ENCODE data around the gene BMP7. TPM values are rescaled to one million over a fixed set of nuclear protein-coding genes. Genes with fewer than 3 reads are reported as not detected.

BMP7 gene
- total RNA-seq, 1 donor from 2014 or later, result not detected

DNA sequence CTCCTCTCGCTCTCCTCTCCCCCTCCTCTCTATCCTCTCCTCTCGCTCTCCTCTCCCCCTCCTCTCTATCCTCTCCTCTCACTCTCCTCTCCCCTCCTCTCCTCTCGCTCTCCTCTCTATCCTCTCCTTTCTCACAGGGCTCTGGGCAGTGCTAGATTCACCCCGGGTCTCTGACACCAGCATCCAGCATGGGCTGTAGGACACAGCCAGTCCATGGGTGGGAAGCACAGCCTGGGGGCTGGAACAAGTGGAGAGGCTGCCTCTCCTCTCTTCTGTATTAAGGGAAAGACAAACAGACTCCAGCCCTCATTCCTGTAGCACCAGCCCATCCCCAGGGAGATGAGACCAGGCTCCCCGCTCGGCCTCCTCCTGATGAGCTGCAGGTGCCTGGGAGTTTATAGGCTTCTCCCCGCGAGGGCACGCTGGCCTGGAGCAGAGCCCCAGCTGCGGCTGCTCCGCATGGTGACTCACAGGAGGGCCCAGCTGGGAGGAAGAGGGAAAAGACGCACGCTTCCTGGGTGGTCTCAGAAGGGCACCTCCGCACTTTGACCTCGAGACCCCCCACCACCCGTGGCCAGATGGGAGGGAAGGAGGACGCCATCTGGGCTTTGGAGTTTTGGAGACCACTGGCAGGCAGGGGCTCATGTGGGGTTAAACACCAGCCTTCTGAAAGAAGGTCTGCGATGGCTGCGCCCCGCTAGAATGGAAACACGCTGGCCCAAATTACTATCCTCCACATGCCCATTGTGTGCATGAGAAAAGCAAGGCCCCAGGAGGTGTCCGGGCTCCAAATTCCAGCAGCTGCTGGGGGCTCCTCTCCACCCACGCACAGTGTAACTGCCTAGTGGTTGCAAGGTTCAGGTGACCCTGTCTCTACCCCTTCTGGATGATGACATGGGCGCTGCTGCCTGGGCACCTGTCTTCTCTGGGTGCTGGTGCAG lies 68.0 kb downstream of the BMP7 start:
- no peak for TF ChIP-seq CTCF (IDR thresholded peaks at IDR 0.05)
- ChIA-PET POLR2A (no interaction called here), CTCF (no interaction called here)
- Mint-ChIP-seq H3K9me3 (no peaks in the 10 kb centered on the region), H3K4me3 (no peak overlapping the region), H3K4me1 (no peaks in the 10 kb centered on the region), H3K27me3 (no peaks in the 10 kb centered on the region), H3K27ac (no peak overlapping the region), H3K36me3 (ENCODE audit: low read depth) (no peaks in the 10 kb centered on the region)
- no peak for ATAC-seq (ENCODE audit: low read depth)
- intact Hi-C loops (cut with micrococcal nuclease), result no loop called here
- DNase-seq, result no peak

DNA sequence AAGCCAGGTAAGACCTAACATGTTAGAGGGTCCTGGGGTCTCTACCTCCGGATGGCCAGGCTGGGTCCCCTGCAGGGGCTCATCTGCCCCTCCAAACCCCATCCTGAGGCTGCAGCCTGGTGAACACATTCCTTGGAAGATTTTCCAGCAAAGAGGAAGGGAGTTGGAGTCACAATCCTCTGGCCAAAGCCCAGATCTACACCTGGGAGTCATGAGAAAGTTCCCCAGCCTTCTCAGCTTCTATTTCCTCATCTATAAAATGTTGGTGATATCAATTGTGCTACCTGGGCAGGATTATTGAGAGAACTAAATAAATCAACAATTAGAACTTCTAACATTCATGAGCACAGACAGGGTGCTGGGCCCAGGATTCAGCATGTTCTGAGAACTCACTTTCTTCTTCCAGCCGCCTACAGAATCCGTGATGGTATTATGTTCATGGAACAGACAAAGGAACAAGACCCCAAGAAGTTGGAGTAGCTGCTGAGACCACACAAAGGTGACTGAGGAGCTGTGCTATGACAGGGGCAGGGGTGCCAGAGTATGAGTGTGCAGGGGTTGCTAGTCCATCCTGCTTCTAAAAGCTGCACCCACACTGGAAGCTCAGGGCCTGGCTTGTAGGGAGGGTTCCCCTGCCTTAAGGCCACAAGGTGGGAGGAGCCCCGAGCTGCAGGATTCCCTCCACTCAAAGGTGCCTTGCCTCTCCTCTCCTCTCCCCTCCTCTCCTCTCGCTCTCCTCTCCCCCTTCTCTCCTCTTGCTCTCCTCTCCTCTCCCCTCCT lies 68.9 kb downstream of the BMP7 start:
- Mint-ChIP-seq H3K36me3 (ENCODE audit: low read depth) (no peaks in the 10 kb centered on the region), H3K9me3 (no peaks in the 10 kb centered on the region), H3K27ac (no peak overlapping the region), H3K27me3 (no peaks in the 10 kb centered on the region), H3K4me3 (no peak overlapping the region), H3K4me1 (no peaks in the 10 kb centered on the region)
- TF ChIP-seq CTCF (IDR thresholded peaks at IDR 0.05), result no peak
- ATAC-seq (ENCODE audit: low read depth) (no peak), DNase-seq (no peak)
- ChIA-PET CTCF (no interaction called here), POLR2A (no interaction called here)
- intact Hi-C loops (cut with micrococcal nuclease), result no loop called here

- Mint-ChIP-seq H3K4me1 (no peaks in the 10 kb centered on the region), H3K9me3 (no peaks in the 10 kb centered on the region), H3K27me3 (no peaks in the 10 kb centered on the region), H3K36me3 (ENCODE audit: low read depth) (no peaks in the 10 kb centered on the region), H3K4me3 (no peak overlapping the region), H3K27ac (no peak overlapping the region)
- ATAC-seq (ENCODE audit: low read depth) (no peak), DNase-seq (no peak)
- intact Hi-C loops (cut with micrococcal nuclease), result no loop called here
- POLR2A ChIA-PET, result no interaction called here
- TF ChIP-seq CTCF (IDR thresholded peaks at IDR 0.05), result no peak
- CTCF ChIA-PET, result no interaction called here
Observed at GRCh38 chr20:57195469-57196100, 70.9 kb downstream of the BMP7 start.

GRCh38 chr20:57195023-57195422 lies 71.4 kb downstream of the BMP7 start:
- no peaks in the 10 kb centered on the region for H3K27me3 Mint-ChIP-seq
- ChIA-PET CTCF (no interaction called here), POLR2A (no interaction called here)
- H3K9me3 Mint-ChIP-seq, result no peaks in the 10 kb centered on the region
- DNase-seq (no peak), ATAC-seq (ENCODE audit: low read depth) (no peak)
- intact Hi-C loops (cut with micrococcal nuclease), result no loop called here
- no peaks in the 10 kb centered on the region for H3K4me1 Mint-ChIP-seq
- no peak overlapping the region for H3K4me3 Mint-ChIP-seq
- no peaks in the 10 kb centered on the region for H3K36me3 Mint-ChIP-seq (ENCODE audit: low read depth)
- no peak for TF ChIP-seq CTCF (IDR thresholded peaks at IDR 0.05)
- no peak overlapping the region for H3K27ac Mint-ChIP-seq

GRCh38 chr20:57194154-57194553 lies 72.3 kb downstream of the BMP7 start:
- H3K4me1 Mint-ChIP-seq, result no peaks in the 10 kb centered on the region
- intact Hi-C loops (cut with micrococcal nuclease), result no loop called here
- CTCF ChIA-PET, result no interaction called here

More at GRCh38 chr20:57194154-57194553, 72.3 kb downstream of the BMP7 start:
- POLR2A ChIA-PET, result no interaction called here
- ATAC-seq (ENCODE audit: low read depth), result no peak
- no peak overlapping the region for H3K4me3 Mint-ChIP-seq
- H3K9me3 Mint-ChIP-seq, result no peaks in the 10 kb centered on the region
- DNase-seq, result no peak
- TF ChIP-seq CTCF (IDR thresholded peaks at IDR 0.05), result no peak
- H3K27ac Mint-ChIP-seq, result no peak overlapping the region
- no peaks in the 10 kb centered on the region for H3K36me3 Mint-ChIP-seq (ENCODE audit: low read depth)
- H3K27me3 Mint-ChIP-seq, result no peaks in the 10 kb centered on the region
